BJ (cell line): ENCODE measurements around the gene GOLGA6C. TPM values are rescaled to one million over a fixed set of nuclear protein-coding genes. Genes with fewer than 3 reads are reported as not detected.
"Not testable (repeated sequence)": the region's sequence is repeated elsewhere in the genome, so short reads cannot be mapped to it uniquely, and the experiment has no call there.

Source experiments
- CTCF ChIA-PET: fragments of 350-600 bp; formaldehyde crosslinking; extraction: SDS; loops from one replicate; lab custom pipeline; 2021; ENCODE audit warnings: antibody characterized with exemption, inconsistent platforms; lab: Yijun Ruan, JAX
- POLR2A ChIA-PET: fragments of 300-600 bp; sonication (Branson Sonifier 250); formaldehyde crosslinking; extraction: SDS; loops from one replicate; lab custom pipeline; 2021; ENCODE audit warnings: antibody characterized with exemption; lab: Charles Lee
- DNase-seq: peaks from one replicate; pipeline ENCODE4 v3.0.0-alpha.2; 2011; ENCODE audit warnings: low read depth
- H3K27me3 ChIP-seq: 2 replicates; pipeline ENCODE4 v1.6.0; 2011; ENCODE audit warnings: low read length; ENCODE audit not compliant: control insufficient read depth, insufficient read depth
- H3K36me3 ChIP-seq: 2 replicates; pipeline ENCODE4 v1.5.1; 2011; ENCODE audit warnings: low read length; ENCODE audit not compliant: control insufficient read depth, insufficient read depth
- H3K4me3 ChIP-seq: 2 replicates; pipeline ENCODE4 v1.5.1; 2011; ENCODE audit warnings: low read depth, mild to moderate bottlenecking, control low read depth, low read length
- polyA plus RNA-seq: library from polyadenylated mRNA; depleted of rRNA; stranded (reverse); fragments of >200 nt; gene quantifications from 2 replicates; pipeline ENCODE4 v1.2.3, GENCODE V29; 2011
- TF ChIP-seq, protein P1 (sequence below): IDR thresholded peaks from 2 replicates; pipeline ENCODE4 v1.5.1; 2011; ENCODE audit warnings: low read depth, mild to moderate bottlenecking, control low read depth, inconsistent platforms, low read length, moderate library complexity; ENCODE audit not compliant: insufficient read depth

The GOLGA6C gene
- polyA plus RNA-seq, 1 experiment: not detected

DNA sequence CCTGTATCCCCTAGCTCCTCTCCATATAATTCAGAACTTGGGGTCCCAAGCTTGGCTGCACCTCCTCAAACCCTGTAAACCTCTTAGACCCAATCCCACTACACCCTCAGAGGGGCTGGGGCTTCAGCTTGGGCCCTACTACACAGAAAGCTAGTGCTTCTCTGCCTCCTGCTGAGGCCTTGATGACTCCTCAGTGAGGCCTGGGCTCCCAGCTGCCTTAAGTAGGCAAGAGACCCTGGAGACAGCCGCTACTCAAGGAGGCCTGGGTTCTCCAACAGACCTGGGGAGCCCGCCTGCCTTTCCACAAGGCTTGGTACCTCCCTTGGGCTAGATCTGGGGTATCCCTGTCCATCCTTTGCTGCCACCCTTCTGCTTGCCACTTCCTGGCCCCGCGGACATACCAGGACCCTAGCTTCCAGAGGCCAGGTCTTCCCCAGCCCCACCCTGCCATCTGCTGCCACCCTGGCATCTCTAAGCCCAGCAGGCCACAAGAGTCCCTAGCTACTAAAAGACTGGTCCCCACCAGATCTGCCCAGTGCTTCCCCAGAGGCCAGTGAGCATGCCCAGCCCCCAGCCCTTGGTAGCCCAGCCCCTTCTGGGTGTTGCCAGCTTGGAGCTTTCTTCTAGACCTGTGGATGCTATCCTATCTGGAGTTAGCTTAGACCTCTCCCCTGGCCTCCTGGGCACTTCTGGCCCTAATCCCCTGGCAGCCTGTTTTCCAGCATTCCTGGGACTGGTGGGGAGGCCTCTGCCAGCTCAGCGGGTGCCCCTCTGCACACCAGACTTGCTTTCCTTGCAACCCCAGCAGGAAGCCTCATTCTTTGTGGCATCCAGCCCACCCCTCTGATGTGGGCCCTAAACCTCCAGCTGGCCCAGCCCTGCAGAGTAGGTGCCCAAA, 42.8 kb upstream of the GOLGA6C start:
- TF ChIP-seq, protein P1, sequence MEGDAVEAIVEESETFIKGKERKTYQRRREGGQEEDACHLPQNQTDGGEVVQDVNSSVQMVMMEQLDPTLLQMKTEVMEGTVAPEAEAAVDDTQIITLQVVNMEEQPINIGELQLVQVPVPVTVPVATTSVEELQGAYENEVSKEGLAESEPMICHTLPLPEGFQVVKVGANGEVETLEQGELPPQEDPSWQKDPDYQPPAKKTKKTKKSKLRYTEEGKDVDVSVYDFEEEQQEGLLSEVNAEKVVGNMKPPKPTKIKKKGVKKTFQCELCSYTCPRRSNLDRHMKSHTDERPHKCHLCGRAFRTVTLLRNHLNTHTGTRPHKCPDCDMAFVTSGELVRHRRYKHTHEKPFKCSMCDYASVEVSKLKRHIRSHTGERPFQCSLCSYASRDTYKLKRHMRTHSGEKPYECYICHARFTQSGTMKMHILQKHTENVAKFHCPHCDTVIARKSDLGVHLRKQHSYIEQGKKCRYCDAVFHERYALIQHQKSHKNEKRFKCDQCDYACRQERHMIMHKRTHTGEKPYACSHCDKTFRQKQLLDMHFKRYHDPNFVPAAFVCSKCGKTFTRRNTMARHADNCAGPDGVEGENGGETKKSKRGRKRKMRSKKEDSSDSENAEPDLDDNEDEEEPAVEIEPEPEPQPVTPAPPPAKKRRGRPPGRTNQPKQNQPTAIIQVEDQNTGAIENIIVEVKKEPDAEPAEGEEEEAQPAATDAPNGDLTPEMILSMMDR: no peak
- ChIA-PET CTCF (interaction anchor here (0.6 to 14.6 kb wide), 5 partner anchors 10 to 1579 kb away, joined by 3 to 237 read pairs (median 4); partner anchors contain the start of genes MAN2C1 and PPCDC), POLR2A (no interaction called here)
- H3K27me3 ChIP-seq: no peaks in the 10 kb centered on the region
- no peak for DNase-seq
- peaks cover 22% of the 10 kb centered on the region for H3K36me3 ChIP-seq
- H3K4me3 ChIP-seq: no peak overlapping the region

DNA sequence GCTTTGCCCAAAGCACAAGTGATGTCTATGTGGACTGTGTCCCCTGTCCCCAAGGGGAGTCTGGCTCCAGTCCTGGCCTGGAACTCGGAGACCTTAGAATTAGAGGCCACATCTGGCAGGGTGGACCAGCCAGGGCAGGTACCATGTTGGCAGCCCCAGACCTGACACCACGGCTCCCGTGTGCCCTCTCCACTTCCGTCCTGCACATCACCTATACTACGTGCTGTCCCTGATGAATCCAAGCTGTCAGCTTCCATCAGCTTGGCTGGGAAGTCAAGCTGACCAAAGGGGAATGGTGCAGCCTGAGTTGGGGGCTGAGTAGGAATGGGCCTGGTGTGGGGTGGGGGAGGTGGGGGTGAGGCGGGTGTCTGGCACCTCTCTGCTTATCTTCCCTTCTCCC, 41.1 kb upstream of the GOLGA6C start:
- DNase-seq: no peak
- peaks cover 9% of the 10 kb centered on the region for H3K36me3 ChIP-seq
- ChIA-PET CTCF (interaction anchor here (1.5 to 14.6 kb wide), 4 partner anchors 9 to 189 kb away, joined by 4 to 237 read pairs (median 10); partner anchors contain the start of gene PPCDC), POLR2A (no interaction called here)
- H3K4me3 ChIP-seq: no peak overlapping the region
- H3K27me3 ChIP-seq: no peaks in the 10 kb centered on the region
- TF ChIP-seq, protein P1: no peak

DNA sequence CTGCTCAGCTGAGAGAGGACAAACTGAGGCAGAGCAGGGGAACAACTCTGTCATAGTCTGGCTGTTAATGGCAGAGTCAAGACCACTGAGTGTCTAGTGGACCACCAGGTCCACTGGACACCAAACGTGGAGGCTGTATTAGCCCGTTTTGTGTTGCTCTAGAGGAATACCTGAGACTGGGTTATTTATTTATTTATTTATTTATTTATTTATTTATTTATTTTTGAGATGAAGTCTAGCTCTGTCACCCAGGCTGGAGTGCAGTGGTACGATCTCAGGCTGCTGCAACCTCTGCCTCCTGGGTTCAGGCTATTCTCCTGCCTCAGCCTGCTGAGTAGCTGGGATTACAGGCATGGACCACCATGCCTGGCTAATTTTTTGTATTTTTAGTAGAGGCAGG, 40.6 kb upstream of the GOLGA6C start:
- H3K27me3 ChIP-seq, H3K4me3 ChIP-seq, H3K36me3 ChIP-seq, DNase-seq, POLR2A ChIA-PET: not testable (repeated sequence)
- CTCF ChIA-PET: interaction anchor here (1.5 to 4.6 kb wide), 3 partner anchors 10 to 174 kb away, joined by 4 to 16 read pairs (median 5); no protein-coding TSS in a partner anchor

DNA sequence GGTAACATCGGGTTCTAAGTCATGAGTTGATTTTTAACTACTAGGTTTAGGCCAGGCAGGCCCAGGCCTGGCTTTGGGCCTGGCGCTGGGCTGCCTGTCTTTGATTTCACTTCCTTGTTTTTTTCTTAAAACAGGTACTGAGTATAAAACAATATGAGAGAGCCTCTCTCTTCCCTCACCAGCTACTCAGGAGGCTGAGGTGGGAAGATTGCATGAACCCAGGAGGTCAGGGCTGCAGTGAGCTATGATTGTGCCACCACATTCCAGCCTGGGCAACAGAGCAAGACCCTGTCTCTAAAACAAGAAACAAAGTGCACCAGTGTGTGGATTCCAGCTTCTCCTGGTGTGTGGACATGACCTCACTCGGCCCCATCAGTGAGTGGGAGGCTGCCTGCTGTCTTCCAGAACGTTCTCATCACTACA, 38.6 kb upstream of the GOLGA6C start:
- POLR2A ChIA-PET, H3K4me3 ChIP-seq, H3K27me3 ChIP-seq, H3K36me3 ChIP-seq, DNase-seq: not testable (repeated sequence)
- CTCF ChIA-PET: interaction anchor here (0.8 to 1.7 kb wide), 5 partner anchors 16 to 196 kb away, joined by 3 to 4 read pairs (median 3); partner anchors contain the start of genes C15orf39 and PPCDC

DNA sequence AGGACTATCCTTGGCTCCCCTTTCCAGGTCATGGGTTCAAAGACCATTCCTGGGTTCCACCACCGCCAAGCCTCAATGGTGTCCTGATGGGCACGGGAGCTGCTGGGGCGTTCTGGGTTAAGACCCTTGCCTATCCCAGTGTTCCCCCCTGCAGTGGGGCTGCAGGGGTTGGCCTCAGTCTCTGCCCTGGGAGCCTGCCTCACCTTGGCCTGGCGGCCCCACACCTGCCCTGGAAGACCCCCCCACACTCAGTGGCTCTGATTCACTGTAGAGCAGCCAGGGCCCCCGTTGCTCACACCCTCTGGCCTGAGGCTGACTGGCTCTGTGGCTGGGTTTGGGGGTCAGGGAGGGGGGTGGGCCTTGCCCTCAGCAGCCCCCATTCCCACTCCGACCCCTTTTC, 34.4 kb upstream of the GOLGA6C start:
- no peaks in the 10 kb centered on the region for H3K36me3 ChIP-seq
- ChIA-PET CTCF (no interaction called here), POLR2A (no interaction called here)
- no peak overlapping the region for H3K4me3 ChIP-seq
- H3K27me3 ChIP-seq: peaks cover 6% of the 10 kb centered on the region
- TF ChIP-seq, protein P1: no peak
- no peak for DNase-seq

DNA sequence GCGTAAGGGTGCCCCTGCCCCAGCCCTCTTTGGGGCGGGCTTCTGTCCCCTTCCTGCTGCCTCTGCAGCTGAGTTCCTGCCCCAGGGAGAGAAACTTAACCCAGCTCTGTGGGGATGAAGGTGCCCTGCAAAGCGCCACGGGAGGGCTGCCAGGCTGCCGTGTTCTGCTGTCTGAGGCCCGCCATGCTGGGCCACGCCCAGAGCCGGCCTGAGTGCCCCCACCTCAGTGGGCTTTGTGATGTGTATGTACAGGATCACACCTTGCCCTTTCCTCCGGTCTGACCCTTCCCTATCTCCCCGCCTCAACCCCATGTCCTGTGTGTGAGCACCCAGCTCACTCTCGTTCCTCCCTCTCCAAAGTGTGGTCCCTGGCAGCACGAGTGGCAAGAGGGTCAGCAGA, 33.9 kb upstream of the GOLGA6C start:
- H3K4me3 ChIP-seq: no peak overlapping the region
- no peaks in the 10 kb centered on the region for H3K36me3 ChIP-seq
- H3K27me3 ChIP-seq: peaks cover 6% of the 10 kb centered on the region
- ChIA-PET CTCF (no interaction called here), POLR2A (no interaction called here)
- DNase-seq: no peak
- TF ChIP-seq, protein P1: no peak

DNA sequence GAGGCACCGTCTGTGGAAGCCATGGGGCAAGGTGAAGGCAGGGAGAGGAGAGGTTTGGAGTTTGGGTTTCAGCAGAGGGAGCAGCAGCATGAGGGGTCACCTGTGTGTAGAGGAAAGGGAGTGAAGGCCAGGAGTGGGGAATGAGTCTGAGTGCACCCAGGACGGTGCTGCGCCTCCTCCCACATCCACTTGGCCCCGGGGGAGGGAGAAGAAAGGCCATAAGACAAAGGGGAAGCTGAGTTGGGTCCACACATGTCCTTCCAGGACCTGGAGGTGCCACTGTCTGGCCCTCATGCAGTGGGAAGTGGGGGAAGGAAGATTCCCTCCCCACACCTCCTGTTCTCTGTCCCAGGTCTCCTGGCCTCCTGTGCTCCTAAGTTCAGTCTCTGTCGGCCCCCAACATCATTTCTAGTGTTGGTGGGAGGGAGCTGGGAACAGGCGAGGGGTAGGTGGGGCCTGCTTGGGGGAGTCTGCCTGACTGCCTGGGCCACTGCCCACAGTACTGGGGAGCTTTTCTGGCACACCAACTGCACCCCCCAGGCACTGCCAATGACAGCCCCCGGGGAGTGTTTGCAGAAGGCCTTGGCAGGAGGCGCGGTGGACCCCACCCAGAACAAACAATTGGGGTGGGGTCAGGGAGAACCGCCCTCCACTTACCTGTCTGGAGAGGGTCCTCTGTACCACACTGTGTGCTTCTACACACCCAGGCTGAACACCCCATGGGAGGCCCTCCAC, 32.9 kb upstream of the GOLGA6C start:
- DNase-seq, H3K27me3 ChIP-seq, H3K4me3 ChIP-seq, H3K36me3 ChIP-seq, POLR2A ChIA-PET: not testable (repeated sequence)
- CTCF ChIA-PET: interaction anchor here (1.1 kb wide), 1 partner anchor 19 kb away, joined by 3 read pairs; no protein-coding TSS in a partner anchor
